ENCODE data around the gene SLC29A2.

DNA sequence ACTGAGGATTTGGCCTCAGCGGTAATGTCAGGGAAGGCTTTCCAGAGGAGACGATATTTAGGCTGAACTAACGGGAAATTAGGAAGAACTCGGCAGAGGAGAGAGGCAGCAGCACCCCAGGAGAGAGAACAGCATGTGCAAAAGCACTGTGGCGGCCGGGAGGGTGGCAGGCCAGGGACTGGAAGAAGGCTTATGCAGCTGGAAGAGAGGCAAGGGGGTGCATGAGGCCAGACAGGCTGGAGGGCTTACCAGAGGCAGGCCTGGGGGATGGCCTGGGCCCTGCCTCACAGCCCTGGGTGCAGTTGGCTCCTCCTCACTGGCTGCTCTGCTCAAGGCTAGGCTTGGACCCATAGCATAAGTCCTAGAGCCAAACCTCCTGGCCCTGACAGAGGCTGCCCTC lies 41.6 kb upstream of the SLC29A2 start:
- TF ChIP-seq POLR2A (IDR thresholded peaks at IDR 0.05) = no peak
- TF ChIP-seq, protein P1, sequence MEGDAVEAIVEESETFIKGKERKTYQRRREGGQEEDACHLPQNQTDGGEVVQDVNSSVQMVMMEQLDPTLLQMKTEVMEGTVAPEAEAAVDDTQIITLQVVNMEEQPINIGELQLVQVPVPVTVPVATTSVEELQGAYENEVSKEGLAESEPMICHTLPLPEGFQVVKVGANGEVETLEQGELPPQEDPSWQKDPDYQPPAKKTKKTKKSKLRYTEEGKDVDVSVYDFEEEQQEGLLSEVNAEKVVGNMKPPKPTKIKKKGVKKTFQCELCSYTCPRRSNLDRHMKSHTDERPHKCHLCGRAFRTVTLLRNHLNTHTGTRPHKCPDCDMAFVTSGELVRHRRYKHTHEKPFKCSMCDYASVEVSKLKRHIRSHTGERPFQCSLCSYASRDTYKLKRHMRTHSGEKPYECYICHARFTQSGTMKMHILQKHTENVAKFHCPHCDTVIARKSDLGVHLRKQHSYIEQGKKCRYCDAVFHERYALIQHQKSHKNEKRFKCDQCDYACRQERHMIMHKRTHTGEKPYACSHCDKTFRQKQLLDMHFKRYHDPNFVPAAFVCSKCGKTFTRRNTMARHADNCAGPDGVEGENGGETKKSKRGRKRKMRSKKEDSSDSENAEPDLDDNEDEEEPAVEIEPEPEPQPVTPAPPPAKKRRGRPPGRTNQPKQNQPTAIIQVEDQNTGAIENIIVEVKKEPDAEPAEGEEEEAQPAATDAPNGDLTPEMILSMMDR (IDR thresholded peaks at IDR 0.05) = no peak
